HepG2 (cell line): Measurements from ENCODE around the gene GRPEL2. TPM values are rescaled to one million over a fixed set of nuclear protein-coding genes. Genes with fewer than 3 reads are reported as not detected.
A peak's percentile ranks its signal among the peaks of the same experiment; 100 is the strongest.

Experiments
- FOXA3 ChIP-seq: IDR thresholded peaks from 2 replicates; pipeline ENCODE4 v1.6.1; 2016; ENCODE audit warnings: missing genetic modification reagents, missing compliant biosample characterization
- GZF1 ChIP-seq: sonication (generic); formaldehyde crosslinking; IDR thresholded peaks from 2 replicates; pipeline ENCODE4 v1.5.1; 2020; ENCODE audit warnings: mild to moderate bottlenecking, missing genetic modification reagents
- HCFC1 ChIP-seq: fragments of 150-350 bp; IDR thresholded peaks from 2 replicates; pipeline ENCODE4 v1.6.1; 2014; ENCODE audit warnings: low read depth, low read length
- KLF9 ChIP-seq: IDR thresholded peaks from 2 replicates; pipeline ENCODE4 v1.6.1; 2016; ENCODE audit warnings: low read depth
- MXD4 ChIP-seq: IDR thresholded peaks from 2 replicates; pipeline ENCODE4 v1.6.1; 2016; ENCODE audit warnings: mild to moderate bottlenecking, missing biosample characterization, missing genetic modification reagents
- NCOA2 ChIP-seq: sonication (generic); formaldehyde crosslinking; IDR thresholded peaks from 2 replicates; pipeline ENCODE4 v1.8.0; 2022; ENCODE audit warnings: inconsistent platforms
- RXRB ChIP-seq: IDR thresholded peaks from 2 replicates; pipeline ENCODE4 v1.6.1; 2016; ENCODE audit warnings: borderline replicate concordance, missing genetic modification reagents, missing compliant biosample characterization
- SMAD1 ChIP-seq: sonication (generic); formaldehyde crosslinking; IDR thresholded peaks from 2 replicates; pipeline ENCODE4 v1.4.0; 2020; ENCODE audit warnings: missing genetic modification reagents, low read depth, mild to moderate bottlenecking, borderline replicate concordance
- SMARCE1 ChIP-seq: fragments of 450-650 bp; IDR thresholded peaks from 2 replicates; pipeline ENCODE4 v1.6.1; 2017; ENCODE audit warnings: borderline replicate concordance
- SPEN ChIP-seq: sonication (generic); formaldehyde crosslinking; IDR thresholded peaks from 2 replicates; pipeline ENCODE4 v1.5.1; 2020; ENCODE audit warnings: low read depth, mild to moderate bottlenecking, missing genetic modification reagents
- SRSF4 ChIP-seq: fragments of 200-400 bp; formaldehyde crosslinking; IDR thresholded peaks from one replicate; pipeline ENCODE4 v1.6.1; 2018; ENCODE audit warnings: mild to moderate bottlenecking, low read depth, low read length, moderate library complexity; ENCODE audit not compliant: poor library complexity, severe bottlenecking
- SRSF9 ChIP-seq: fragments of 200-400 bp; formaldehyde crosslinking; IDR thresholded peaks from 2 replicates; pipeline ENCODE4 v1.6.1; 2018; ENCODE audit warnings: borderline replicate concordance, mild to moderate bottlenecking, low read depth, low read length; ENCODE audit not compliant: insufficient read depth, poor library complexity, severe bottlenecking
- ZBTB21 ChIP-seq: sonication (generic); formaldehyde crosslinking; IDR thresholded peaks from 2 replicates; pipeline ENCODE4 v1.4.0; 2020; ENCODE audit warnings: missing genetic modification reagents
- ZKSCAN8 ChIP-seq: IDR thresholded peaks from 2 replicates; pipeline ENCODE4 v1.6.1; 2016; ENCODE audit warnings: borderline replicate concordance, missing genetic modification reagents, missing compliant biosample characterization
- ZNF512 ChIP-seq: sonication (generic); formaldehyde crosslinking; IDR thresholded peaks from 2 replicates; pipeline ENCODE4 v1.4.0; 2020; ENCODE audit warnings: mild to moderate bottlenecking, missing genetic modification reagents
- ZNF629 ChIP-seq: sonication (generic); formaldehyde crosslinking; conservative IDR thresholded peaks from 2 replicates; pipeline ENCODE4 v1.5.0; 2020; ENCODE audit warnings: missing genetic modification reagents
- ZNF772 ChIP-seq: sonication (generic); formaldehyde crosslinking; IDR thresholded peaks from 2 replicates; pipeline ENCODE4 v1.5.0; 2020; ENCODE audit warnings: mild to moderate bottlenecking, missing genetic modification reagents
- ZNF777 ChIP-seq: sonication (generic); formaldehyde crosslinking; IDR thresholded peaks from 2 replicates; pipeline ENCODE4 v1.4.0; 2020; ENCODE audit warnings: missing genetic modification reagents
- polyA plus RNA-seq, 8 experiments: library from polyadenylated mRNA; depleted of rRNA in 3 of 8; stranded (reverse) in 7 of 8; unstranded in 1 of 8; fragments of >200 nt; fragmentation: Illumina TruSeq in 4 of 8; extraction: Trizol in 4 of 8; gene quantifications; 2 replicates each; pipeline versions ENCODE4 v1.2.1 to v1.2.3, GENCODE V29; 2011 to 2016; ENCODE audit warnings: low read depth in 4 of 8, missing spikeins in 1 of 8, mixed read lengths in 1 of 8; ENCODE audit not compliant: insufficient read depth in 1 of 8
- total RNA-seq, 5 experiments: library from RNA; depleted of rRNA; stranded (reverse); fragments of >200 nt; fragmentation: Illumina TruSeq; extraction: Trizol; gene quantifications; 2 replicates each; pipeline ENCODE4 v1.2.3, GENCODE V29; 2016; ENCODE audit warnings: low read depth in 1 of 5
- TF ChIP-seq, protein P1 (sequence below): sonication (generic); formaldehyde crosslinking; IDR thresholded peaks from 2 replicates; pipeline ENCODE4 v1.4.0; 2020; ENCODE audit warnings: missing genetic modification reagents, mild to moderate bottlenecking, borderline replicate concordance
- TF ChIP-seq, protein P2 (sequence below): sonication (generic); formaldehyde crosslinking; conservative IDR thresholded peaks from 2 replicates; pipeline ENCODE4 v1.8.1; 2023; ENCODE audit warnings: missing genetic modification reagents
- TF ChIP-seq, protein P3 (sequence below): sonication (generic); formaldehyde crosslinking; IDR thresholded peaks from 2 replicates; pipeline ENCODE4 v1.4.0; 2020; ENCODE audit warnings: missing genetic modification reagents, borderline replicate concordance

The GRPEL2 gene
- total and polyA plus RNA-seq, 2 of the 13 experiments (the other 11 are each of a cell fraction or from before 2014, with no cell fraction given): 13.1 to 16.6 TPM

GRCh38 chr5:149320791-149321330 lies 24.4 kb upstream of the GRPEL2 start (continued):
- peak; percentile 44; the same call in 1 of the 2 replicates for TF ChIP-seq RXRB (CRISPR knock-in tag)
- 0 out of 2 replicates have a peak, but pooled peaks have one; percentile 61 for TF ChIP-seq KLF9 (CRISPR knock-in tag)
- no peak for TF ChIP-seq ZBTB21 (CRISPR knock-in tag)
- TF ChIP-seq, protein P1, sequence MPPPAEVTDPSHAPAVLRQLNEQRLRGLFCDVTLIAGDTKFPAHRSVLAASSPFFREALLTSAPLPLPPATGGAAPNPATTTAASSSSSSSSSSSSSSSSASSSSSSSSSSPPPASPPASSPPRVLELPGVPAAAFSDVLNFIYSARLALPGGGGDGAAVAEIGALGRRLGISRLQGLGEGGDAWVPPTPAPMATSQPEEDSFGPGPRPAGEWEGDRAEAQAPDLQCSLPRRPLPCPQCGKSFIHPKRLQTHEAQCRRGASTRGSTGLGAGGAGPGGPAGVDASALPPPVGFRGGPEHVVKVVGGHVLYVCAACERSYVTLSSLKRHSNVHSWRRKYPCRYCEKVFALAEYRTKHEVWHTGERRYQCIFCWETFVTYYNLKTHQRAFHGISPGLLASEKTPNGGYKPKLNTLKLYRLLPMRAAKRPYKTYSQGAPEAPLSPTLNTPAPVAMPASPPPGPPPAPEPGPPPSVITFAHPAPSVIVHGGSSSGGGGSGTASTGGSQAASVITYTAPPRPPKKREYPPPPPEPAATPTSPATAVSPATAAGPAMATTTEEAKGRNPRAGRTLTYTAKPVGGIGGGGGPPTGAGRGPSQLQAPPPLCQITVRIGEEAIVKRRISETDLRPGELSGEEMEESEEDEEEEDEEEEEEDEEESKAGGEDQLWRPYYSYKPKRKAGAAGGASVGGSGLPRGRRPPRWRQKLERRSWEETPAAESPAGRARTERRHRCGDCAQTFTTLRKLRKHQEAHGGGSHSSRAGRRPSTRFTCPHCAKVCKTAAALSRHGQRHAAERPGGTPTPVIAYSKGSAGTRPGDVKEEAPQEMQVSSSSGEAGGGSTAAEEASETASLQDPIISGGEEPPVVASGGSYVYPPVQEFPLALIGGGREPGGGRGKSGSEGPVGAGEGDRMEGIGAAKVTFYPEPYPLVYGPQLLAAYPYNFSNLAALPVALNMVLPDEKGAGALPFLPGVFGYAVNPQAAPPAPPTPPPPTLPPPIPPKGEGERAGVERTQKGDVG (CRISPR knock-in tag): no peak
- no peak for TF ChIP-seq ZNF512 (CRISPR knock-in tag)
- TF ChIP-seq, protein P2, sequence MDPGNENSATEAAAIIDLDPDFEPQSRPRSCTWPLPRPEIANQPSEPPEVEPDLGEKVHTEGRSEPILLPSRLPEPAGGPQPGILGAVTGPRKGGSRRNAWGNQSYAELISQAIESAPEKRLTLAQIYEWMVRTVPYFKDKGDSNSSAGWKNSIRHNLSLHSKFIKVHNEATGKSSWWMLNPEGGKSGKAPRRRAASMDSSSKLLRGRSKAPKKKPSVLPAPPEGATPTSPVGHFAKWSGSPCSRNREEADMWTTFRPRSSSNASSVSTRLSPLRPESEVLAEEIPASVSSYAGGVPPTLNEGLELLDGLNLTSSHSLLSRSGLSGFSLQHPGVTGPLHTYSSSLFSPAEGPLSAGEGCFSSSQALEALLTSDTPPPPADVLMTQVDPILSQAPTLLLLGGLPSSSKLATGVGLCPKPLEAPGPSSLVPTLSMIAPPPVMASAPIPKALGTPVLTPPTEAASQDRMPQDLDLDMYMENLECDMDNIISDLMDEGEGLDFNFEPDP (CRISPR knock-in tag): no peak
- no peak for TF ChIP-seq SMAD1
- no peak for TF ChIP-seq MXD4
- TF ChIP-seq SMARCE1: no peak
- TF ChIP-seq FOXA3 (CRISPR knock-in tag): peak; percentile 59
- no peak for TF ChIP-seq SRSF9
- TF ChIP-seq HCFC1: no peak
- 0 out of 2 replicates have a peak, but pooled peaks have one; percentile 24 for TF ChIP-seq ZNF629 (CRISPR knock-in tag)
- TF ChIP-seq SPEN (CRISPR knock-in tag): 0 out of 2 replicates have a peak, but pooled peaks have one; percentile 34
- TF ChIP-seq NCOA2 (CRISPR knock-in tag): peak; percentile 48; the same call in 1 of the 2 replicates
- TF ChIP-seq SRSF4: no peak
- TF ChIP-seq ZKSCAN8 (CRISPR knock-in tag): no peak
- TF ChIP-seq, protein P3, sequence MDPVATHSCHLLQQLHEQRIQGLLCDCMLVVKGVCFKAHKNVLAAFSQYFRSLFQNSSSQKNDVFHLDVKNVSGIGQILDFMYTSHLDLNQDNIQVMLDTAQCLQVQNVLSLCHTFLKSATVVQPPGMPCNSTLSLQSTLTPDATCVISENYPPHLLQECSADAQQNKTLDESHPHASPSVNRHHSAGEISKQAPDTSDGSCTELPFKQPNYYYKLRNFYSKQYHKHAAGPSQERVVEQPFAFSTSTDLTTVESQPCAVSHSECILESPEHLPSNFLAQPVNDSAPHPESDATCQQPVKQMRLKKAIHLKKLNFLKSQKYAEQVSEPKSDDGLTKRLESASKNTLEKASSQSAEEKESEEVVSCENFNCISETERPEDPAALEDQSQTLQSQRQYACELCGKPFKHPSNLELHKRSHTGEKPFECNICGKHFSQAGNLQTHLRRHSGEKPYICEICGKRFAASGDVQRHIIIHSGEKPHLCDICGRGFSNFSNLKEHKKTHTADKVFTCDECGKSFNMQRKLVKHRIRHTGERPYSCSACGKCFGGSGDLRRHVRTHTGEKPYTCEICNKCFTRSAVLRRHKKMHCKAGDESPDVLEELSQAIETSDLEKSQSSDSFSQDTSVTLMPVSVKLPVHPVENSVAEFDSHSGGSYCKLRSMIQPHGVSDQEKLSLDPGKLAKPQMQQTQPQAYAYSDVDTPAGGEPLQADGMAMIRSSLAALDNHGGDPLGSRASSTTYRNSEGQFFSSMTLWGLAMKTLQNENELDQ (CRISPR knock-in tag): no peak
- TF ChIP-seq ZNF772 (CRISPR knock-in tag): peak; percentile 53; the same call in 1 of the 2 replicates
- TF ChIP-seq GZF1 (CRISPR knock-in tag): no peak
- TF ChIP-seq ZNF777 (CRISPR knock-in tag): peak; percentile 38
